Measurements from ENCODE around the gene NOS2.

The NOS2 gene

DNA sequence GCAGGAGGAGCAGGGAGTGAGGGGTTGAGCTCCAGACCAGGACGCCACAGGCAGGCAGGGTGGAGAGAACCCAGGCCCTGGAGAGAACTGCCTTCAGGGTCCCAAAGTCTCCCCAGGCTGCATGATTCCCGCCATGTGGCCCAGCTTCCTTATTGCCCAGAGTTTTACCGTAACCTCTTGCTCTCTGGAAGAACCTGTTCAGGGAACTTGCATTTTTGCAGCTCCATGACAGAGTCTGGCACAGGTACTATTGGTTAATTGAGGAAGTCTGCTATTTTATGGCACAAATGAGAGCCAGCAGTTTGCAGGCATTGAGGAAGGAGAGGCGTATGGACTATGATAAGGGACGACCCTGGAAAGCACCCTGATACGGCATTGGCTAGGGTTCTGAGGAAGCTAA lies 11.6 kb upstream of the NOS2 start:
- no peak overlapping the region for H3K4me3 ChIP-seq (ENCODE audit: control insufficient read depth, low read depth, low read length)
- no peak for DNase-seq (ENCODE audit: low read depth)
- TF ChIP-seq, protein P1, sequence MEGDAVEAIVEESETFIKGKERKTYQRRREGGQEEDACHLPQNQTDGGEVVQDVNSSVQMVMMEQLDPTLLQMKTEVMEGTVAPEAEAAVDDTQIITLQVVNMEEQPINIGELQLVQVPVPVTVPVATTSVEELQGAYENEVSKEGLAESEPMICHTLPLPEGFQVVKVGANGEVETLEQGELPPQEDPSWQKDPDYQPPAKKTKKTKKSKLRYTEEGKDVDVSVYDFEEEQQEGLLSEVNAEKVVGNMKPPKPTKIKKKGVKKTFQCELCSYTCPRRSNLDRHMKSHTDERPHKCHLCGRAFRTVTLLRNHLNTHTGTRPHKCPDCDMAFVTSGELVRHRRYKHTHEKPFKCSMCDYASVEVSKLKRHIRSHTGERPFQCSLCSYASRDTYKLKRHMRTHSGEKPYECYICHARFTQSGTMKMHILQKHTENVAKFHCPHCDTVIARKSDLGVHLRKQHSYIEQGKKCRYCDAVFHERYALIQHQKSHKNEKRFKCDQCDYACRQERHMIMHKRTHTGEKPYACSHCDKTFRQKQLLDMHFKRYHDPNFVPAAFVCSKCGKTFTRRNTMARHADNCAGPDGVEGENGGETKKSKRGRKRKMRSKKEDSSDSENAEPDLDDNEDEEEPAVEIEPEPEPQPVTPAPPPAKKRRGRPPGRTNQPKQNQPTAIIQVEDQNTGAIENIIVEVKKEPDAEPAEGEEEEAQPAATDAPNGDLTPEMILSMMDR (IDR thresholded peaks at IDR 0.05; ENCODE audit: control insufficient read depth, insufficient read depth, low read depth, low read length, missing control alignments) = no peak

DNA sequence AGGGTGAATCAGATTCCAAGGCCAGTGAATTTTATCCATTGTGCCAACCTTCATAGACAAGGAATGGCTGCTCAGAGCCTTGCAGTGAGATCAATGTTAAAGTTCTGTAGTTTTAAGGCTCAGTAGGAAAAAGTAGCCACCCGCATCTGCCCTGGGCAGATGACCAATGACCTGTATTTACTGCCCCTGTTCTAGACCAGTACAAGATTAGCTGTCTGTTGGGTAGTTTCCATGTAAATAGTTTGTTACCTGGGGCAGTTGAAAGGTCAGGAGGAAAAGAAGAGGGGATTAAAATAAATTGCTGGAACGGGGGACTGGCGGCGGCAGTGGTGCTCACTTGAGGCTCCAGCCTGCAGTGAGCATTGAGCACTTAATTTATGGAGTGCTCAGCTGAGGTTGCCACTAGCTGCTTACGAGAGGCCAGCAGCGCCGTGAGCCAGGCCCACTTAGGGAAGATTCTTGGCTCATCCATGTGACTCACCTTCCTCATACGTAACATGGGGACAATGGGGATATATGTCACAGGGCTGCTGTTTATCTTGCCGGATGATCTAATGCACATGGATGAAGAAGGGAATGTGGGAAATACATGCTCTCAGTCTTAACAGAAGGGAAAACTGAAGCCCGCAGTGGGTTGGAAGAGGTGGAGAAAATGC lies 10.7 kb upstream of the NOS2 start:
- TF ChIP-seq, protein P1 (IDR thresholded peaks at IDR 0.05; ENCODE audit: control insufficient read depth, insufficient read depth, low read depth, low read length, missing control alignments) = no peak
- DNase-seq (ENCODE audit: low read depth) = no peak
- no peak overlapping the region for H3K4me3 ChIP-seq (ENCODE audit: control insufficient read depth, low read depth, low read length)

DNA sequence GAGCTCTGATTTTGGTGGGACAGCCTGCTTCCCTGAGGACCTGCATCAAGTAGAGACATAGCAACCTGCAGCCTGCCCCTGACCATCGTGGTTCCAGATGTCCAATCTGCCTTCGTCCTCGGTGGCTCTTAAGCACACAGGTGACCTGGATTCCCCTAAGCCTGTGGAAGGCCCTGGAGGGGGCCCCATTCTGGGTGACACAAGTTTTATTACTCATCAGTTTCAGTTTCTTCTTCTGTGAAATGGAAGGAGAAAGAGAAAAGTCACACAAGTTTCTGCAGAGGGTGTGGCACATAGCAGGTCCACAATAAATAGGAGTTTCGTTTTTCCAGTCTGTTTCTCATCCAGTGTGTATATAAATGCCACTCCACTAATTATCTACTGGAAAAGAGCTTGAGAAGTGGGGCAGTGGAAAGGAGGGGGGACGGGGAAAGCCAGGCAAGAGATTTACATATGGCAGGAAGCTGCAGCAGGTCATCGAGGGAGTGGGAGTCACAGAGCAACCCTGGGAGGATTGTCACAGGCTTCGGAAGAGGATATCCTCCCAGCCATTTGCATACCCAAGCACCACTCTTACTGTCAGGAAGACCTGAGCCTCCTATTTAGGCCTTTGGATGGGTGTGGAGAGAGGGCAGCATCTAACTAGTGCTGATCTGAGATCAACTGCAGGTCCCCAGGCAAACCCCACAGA lies 10.0 kb upstream of the NOS2 start:
- TF ChIP-seq, protein P1 (IDR thresholded peaks at IDR 0.05; ENCODE audit: control insufficient read depth, insufficient read depth, low read depth, low read length, missing control alignments) = no peak
- no peak for DNase-seq (ENCODE audit: low read depth)
- H3K4me3 ChIP-seq (ENCODE audit: control insufficient read depth, low read depth, low read length) = no peak overlapping the region

DNA sequence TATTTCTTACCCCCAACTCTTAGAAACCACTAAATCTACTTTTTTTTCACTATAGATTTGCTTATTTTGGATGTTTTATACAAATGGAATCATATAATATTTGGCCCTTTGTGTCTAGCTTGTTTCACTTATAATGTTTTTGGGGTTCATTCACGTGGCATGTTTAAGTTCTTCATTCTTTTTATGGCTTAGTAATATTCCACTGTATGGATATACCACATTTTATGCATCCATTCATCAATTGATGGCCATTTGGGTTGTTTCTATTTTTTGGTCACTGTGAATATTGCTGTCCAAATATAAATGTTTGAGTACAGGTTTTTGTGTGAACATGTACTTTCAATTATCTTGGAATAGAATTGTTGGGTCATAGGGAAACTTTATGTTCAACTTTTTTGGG lies 9.2 kb upstream of the NOS2 start:
- no peak for DNase-seq (ENCODE audit: low read depth)
- TF ChIP-seq, protein P1 (IDR thresholded peaks at IDR 0.05; ENCODE audit: control insufficient read depth, insufficient read depth, low read depth, low read length, missing control alignments) = no peak

DNA sequence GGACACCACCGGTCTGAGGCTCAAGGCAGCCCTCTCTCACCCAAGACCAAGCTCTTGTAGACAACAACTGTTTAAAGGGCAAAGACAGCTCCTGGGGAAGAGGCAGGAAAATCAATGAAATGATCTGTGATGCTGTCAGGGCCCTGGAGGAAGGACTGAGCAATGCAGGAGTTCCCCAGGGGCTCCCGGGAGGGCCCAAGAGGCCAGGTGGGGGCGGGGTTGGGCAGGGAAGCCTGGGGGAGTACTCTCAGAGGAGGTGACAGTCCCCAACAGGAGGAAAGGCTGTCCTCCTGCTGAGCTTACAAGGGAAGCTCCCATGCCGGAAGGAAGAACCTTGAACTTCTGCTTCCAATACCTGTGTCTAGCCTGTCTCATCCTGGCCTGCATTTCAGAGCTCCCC lies 8.3 kb upstream of the NOS2 start:
- DNase-seq (ENCODE audit: low read depth) = no peak
- TF ChIP-seq, protein P1 (IDR thresholded peaks at IDR 0.05; ENCODE audit: control insufficient read depth, insufficient read depth, low read depth, low read length, missing control alignments) = no peak
- no peak overlapping the region for H3K4me3 ChIP-seq (ENCODE audit: control insufficient read depth, low read depth, low read length)

More for the DNA sequence above, 9.2 kb upstream of the NOS2 start:
- H3K4me3 ChIP-seq (ENCODE audit: control insufficient read depth, low read depth, low read length) = no peak overlapping the region

DNA sequence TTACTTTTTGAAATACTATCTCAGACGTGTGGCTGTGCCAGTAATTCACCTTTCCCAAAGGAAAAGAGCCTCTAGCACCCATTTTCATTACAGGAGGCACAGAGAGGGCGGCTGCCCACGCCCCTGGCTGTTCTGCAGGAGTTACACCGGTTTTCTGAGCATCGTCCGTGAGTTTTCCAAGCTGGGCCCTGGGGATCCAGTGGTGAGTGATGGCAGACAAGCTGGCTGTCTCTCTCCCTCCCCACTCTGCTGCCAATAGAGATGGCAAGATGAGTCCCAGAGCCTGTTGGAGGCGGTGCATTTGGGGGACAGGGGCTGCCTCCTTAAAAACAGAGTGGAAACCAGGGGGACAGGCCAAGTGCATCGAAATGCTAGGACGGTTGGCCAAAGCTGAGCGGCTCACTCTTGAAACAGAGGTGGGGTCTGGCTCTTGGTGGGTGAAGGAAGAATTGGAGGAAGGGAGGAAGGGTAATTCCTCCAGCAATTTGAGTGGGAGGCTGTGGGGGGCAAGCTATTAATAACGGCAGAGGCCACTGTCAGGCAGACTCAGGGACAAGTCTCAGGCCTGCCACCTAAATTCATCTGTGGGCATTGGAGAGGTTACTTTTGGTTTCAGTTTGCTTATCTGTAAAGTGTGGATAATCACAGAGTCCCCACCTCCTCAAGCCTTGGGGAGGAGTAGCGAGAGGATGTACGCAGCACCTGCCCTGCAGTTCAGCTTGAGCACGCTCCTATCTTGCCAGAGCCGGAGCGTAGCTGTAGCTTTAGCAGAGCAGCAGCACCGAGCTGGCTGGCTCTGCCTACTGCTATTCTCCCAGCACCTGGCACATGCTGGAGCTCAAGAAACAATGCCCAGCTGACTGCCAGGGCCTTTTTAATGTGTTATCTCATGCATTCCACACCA lies 7.5 kb upstream of the NOS2 start:
- no peak for DNase-seq (ENCODE audit: low read depth)
- TF ChIP-seq, protein P1 (IDR thresholded peaks at IDR 0.05; ENCODE audit: control insufficient read depth, insufficient read depth, low read depth, low read length, missing control alignments) = no peak
- H3K4me3 ChIP-seq (ENCODE audit: control insufficient read depth, low read depth, low read length) = no peak overlapping the region
